KOPT-K1 (cell line): ENCODE data around the gene ADM.
"Not testable (repeated sequence)": the region's sequence is repeated elsewhere in the genome, so short reads cannot be mapped to it uniquely, and the experiment has no call there.

ENCODE experiments used
- H3K27ac ChIP-seq: fragments of 200-600 bp; sonication (generic); 2 replicates; pipeline ENCODE4 v1.5.1; 2016; ENCODE audit warnings: antibody characterized with exemption, mild to moderate bottlenecking, low read depth, low read length; ENCODE audit not compliant: poor library complexity, severe bottlenecking
- H3K36me3 ChIP-seq: fragments of 200-600 bp; sonication (generic); 2 replicates; pipeline ENCODE4 v1.5.1; 2017; ENCODE audit warnings: antibody characterized with exemption, mild to moderate bottlenecking, low read length, moderate library complexity; ENCODE audit not compliant: insufficient read depth
- H3K9me3 ChIP-seq: fragments of 200-600 bp; sonication (generic); 2 replicates; pipeline ENCODE4 v1.5.1; 2017; ENCODE audit warnings: antibody characterized with exemption, low read length, mild to moderate bottlenecking; ENCODE audit not compliant: insufficient read depth, poor library complexity, severe bottlenecking

Gene ADM

GRCh38 chr11:10304495-10305261, at the start of gene ADM:
ADM (plus strand) TSS chr11:10305073; CDS start chr11:10305701, 628 bp downstream.
- Histone ChIP-seq H3K36me3 (no peaks in the 10 kb centered on the region), H3K9me3 (no peaks in the 10 kb centered on the region), H3K27ac (no peak within 1 kb of the TSS)

- Histone ChIP-seq H3K27ac (no peak overlapping the region), H3K9me3 (no peaks in the 10 kb centered on the region), H3K36me3 (no peaks in the 10 kb centered on the region)
These were observed 49.3 kb upstream of the ADM start for GRCh38 chr11:10255388-10256125.

- Histone ChIP-seq H3K9me3 (no peaks in the 10 kb centered on the region), H3K27ac (no peak overlapping the region), H3K36me3 (no peaks in the 10 kb centered on the region)
These were observed 47.4 kb upstream of the ADM start for GRCh38 chr11:10257478-10257877.

GRCh38 chr11:10261821-10262220, 43.1 kb upstream of the ADM start:
- no peaks in the 10 kb centered on the region for H3K9me3 ChIP-seq
- no peak overlapping the region for H3K27ac ChIP-seq
- H3K36me3 ChIP-seq, result no peaks in the 10 kb centered on the region

GRCh38 chr11:10263929-10264328, 40.9 kb upstream of the ADM start:
- H3K27ac ChIP-seq, result no peak overlapping the region
- H3K9me3 ChIP-seq, result no peaks in the 10 kb centered on the region
- H3K36me3 ChIP-seq, result no peaks in the 10 kb centered on the region

GRCh38 chr11:10264716-10265115, 40.2 kb upstream of the ADM start:
- H3K9me3 ChIP-seq, H3K27ac ChIP-seq: not testable (repeated sequence)

GRCh38 chr11:10265936-10266335, 38.9 kb upstream of the ADM start:
- Histone ChIP-seq H3K36me3 (no peaks in the 10 kb centered on the region), H3K9me3 (no peaks in the 10 kb centered on the region), H3K27ac (no peak overlapping the region)

More at GRCh38 chr11:10264716-10265115, 40.2 kb upstream of the ADM start:
- not testable (repeated sequence) for H3K36me3 ChIP-seq

GRCh38 chr11:10267821-10268220, 37.1 kb upstream of the ADM start:
- Histone ChIP-seq H3K9me3 (no peaks in the 10 kb centered on the region), H3K27ac (no peak overlapping the region), H3K36me3 (no peaks in the 10 kb centered on the region)

GRCh38 chr11:10268746-10269488, 36.0 kb upstream of the ADM start:
- H3K36me3 ChIP-seq, result no peaks in the 10 kb centered on the region
- no peak overlapping the region for H3K27ac ChIP-seq
- no peaks in the 10 kb centered on the region for H3K9me3 ChIP-seq

- Histone ChIP-seq H3K9me3 (no peaks in the 10 kb centered on the region), H3K27ac (no peak overlapping the region), H3K36me3 (no peaks in the 10 kb centered on the region)
These were observed 32.7 kb upstream of the ADM start for GRCh38 chr11:10272132-10272531.

- H3K36me3 ChIP-seq, result no peaks in the 10 kb centered on the region
- H3K9me3 ChIP-seq, result no peaks in the 10 kb centered on the region
- no peak overlapping the region for H3K27ac ChIP-seq
These were observed 31.1 kb upstream of the ADM start for GRCh38 chr11:10273738-10274137.

- Histone ChIP-seq H3K27ac (no peak overlapping the region), H3K9me3 (no peaks in the 10 kb centered on the region), H3K36me3 (no peaks in the 10 kb centered on the region)
These were observed 30.1 kb upstream of the ADM start for GRCh38 chr11:10274726-10275125.

GRCh38 chr11:10275714-10276113, 29.2 kb upstream of the ADM start:
- no peaks in the 10 kb centered on the region for H3K36me3 ChIP-seq
- H3K27ac ChIP-seq, result no peak overlapping the region
- H3K9me3 ChIP-seq, result no peaks in the 10 kb centered on the region

GRCh38 chr11:10282117-10282516, 22.8 kb upstream of the ADM start:
- no peaks in the 10 kb centered on the region for H3K9me3 ChIP-seq
- H3K27ac ChIP-seq, result no peak overlapping the region
- no peaks in the 10 kb centered on the region for H3K36me3 ChIP-seq

GRCh38 chr11:10283991-10284390, 20.9 kb upstream of the ADM start:
- Histone ChIP-seq H3K9me3 (no peaks in the 10 kb centered on the region), H3K36me3 (no peaks in the 10 kb centered on the region), H3K27ac (no peak overlapping the region)
